GM21737 (cell line): ENCODE measurements around the gene PLCB2.

Experiments
- ATAC-seq: cut with Tn5 transposase; IDR thresholded peaks from one replicate; pipeline ENCODE4 v1.9.1; 2021; ENCODE audit warnings: mild to moderate bottlenecking, moderate library complexity; ENCODE audit not compliant: unreplicated experiment

Gene PLCB2

GRCh38 chr15:40340740-40341400 is 33.1 kb upstream of the PLCB2 start, which contains the start of gene CCDC9B:
Gene CCDC9B (minus strand): TSS chr15:40340939. CDS start chr15:40340819, 120 bp downstream.
- no peak for ATAC-seq

GRCh38 chr15:40340038-40340739 is 32.5 kb upstream of the PLCB2 start:
- ATAC-seq = no peak

GRCh38 chr15:40339621-40339945 is 31.8 kb upstream of the PLCB2 start:
- no peak for ATAC-seq

- no peak for ATAC-seq
Measured at GRCh38 chr15:40338921-40339620, 31.3 kb upstream of the PLCB2 start.

GRCh38 chr15:40338041-40338657 is 30.4 kb upstream of the PLCB2 start:
- ATAC-seq = no peak

GRCh38 chr15:40337597-40337996 is 29.9 kb upstream of the PLCB2 start:
- ATAC-seq = no peak

- no peak for ATAC-seq
Measured at GRCh38 chr15:40336744-40337122, 29.0 kb upstream of the PLCB2 start.

GRCh38 chr15:40335938-40336743 is 28.4 kb upstream of the PLCB2 start:
- ATAC-seq = no peak

- ATAC-seq = no peak
Measured at GRCh38 chr15:40334941-40335795, 27.4 kb upstream of the PLCB2 start.

- no peak for ATAC-seq
Measured at GRCh38 chr15:40334541-40334940, 26.8 kb upstream of the PLCB2 start.

- ATAC-seq = no peak
Measured at GRCh38 chr15:40333922-40334492, 26.3 kb upstream of the PLCB2 start.

GRCh38 chr15:40332113-40332781 is 24.5 kb upstream of the PLCB2 start:
- no peak for ATAC-seq

- ATAC-seq = no peak
Measured at GRCh38 chr15:40331637-40332036, 23.9 kb upstream of the PLCB2 start.

- no peak for ATAC-seq
Measured at GRCh38 chr15:40331026-40331425, 23.3 kb upstream of the PLCB2 start.

GRCh38 chr15:40330368-40330836 is 22.7 kb upstream of the PLCB2 start:
- no peak for ATAC-seq

GRCh38 chr15:40329804-40330203 is 22.1 kb upstream of the PLCB2 start:
- no peak for ATAC-seq

GRCh38 chr15:40328751-40329150 is 21.0 kb upstream of the PLCB2 start:
- ATAC-seq = no peak

- no peak for ATAC-seq
Measured at GRCh38 chr15:40328176-40328575, 20.4 kb upstream of the PLCB2 start.

GRCh38 chr15:40327457-40327856 is 19.7 kb upstream of the PLCB2 start:
- ATAC-seq = no peak
